ENCODE data around the gene GDF9. TPM values are rescaled to one million over a fixed set of nuclear protein-coding genes. Genes with fewer than 3 reads are reported as not detected.
A peak's percentile ranks its signal among the peaks of the same experiment; 100 is the strongest.

GDF9 gene
- total and polyA plus RNA-seq, 10 donors, result 0.17 to 0.59 (median 0.37) TPM; not detected in 3

- 17 to 33% (median 26%) methylated on average over 40 to 68 of the region's 68 CpGs for WGBS, 5 donors
These were observed 43.4 kb downstream of the GDF9 start for GRCh38 chr5:132822650-132823480.

DNA sequence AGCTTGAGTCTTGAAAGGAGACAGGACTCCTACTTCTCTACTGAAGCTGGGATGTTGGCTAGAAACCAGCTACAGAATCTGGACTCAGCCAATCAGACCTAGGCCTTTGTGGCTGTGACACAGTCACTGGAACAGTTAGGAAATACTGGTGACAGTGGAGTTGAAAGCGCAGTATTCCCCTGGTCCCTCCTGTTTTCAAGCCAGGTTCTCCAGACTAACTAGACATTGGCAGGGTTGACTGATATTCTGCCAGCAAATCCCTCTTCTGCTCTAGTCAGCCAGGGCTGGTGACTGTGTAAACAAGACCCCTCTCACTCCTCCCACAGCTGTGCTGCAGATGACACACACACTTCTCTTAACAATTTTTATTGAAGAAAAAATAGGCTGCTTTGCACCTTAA, 44.5 kb downstream of the GDF9 start:
- H3K4me1 ChIP-seq, result peaks cover 0 to 43% (median 32%) of the 10 kb centered on the region in 6 donors
- TF ChIP-seq, protein P1, sequence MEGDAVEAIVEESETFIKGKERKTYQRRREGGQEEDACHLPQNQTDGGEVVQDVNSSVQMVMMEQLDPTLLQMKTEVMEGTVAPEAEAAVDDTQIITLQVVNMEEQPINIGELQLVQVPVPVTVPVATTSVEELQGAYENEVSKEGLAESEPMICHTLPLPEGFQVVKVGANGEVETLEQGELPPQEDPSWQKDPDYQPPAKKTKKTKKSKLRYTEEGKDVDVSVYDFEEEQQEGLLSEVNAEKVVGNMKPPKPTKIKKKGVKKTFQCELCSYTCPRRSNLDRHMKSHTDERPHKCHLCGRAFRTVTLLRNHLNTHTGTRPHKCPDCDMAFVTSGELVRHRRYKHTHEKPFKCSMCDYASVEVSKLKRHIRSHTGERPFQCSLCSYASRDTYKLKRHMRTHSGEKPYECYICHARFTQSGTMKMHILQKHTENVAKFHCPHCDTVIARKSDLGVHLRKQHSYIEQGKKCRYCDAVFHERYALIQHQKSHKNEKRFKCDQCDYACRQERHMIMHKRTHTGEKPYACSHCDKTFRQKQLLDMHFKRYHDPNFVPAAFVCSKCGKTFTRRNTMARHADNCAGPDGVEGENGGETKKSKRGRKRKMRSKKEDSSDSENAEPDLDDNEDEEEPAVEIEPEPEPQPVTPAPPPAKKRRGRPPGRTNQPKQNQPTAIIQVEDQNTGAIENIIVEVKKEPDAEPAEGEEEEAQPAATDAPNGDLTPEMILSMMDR (IDR thresholded peaks at IDR 0.05 in 8 of 11, conservative IDR thresholded peaks at IDR 0.05 in 3 of 11), result no peak
- TF ChIP-seq POLR2AphosphoS5 (IDR thresholded peaks at IDR 0.05) (no peak), POLR2A (IDR thresholded peaks at IDR 0.05) (no peak)
- no peaks in the 10 kb centered on the region for H3K36me3 ChIP-seq
- no peak overlapping the region for H3K4me3 ChIP-seq
- 93 to 100% (median 96%) methylated on average over 1 of the region's 1 CpG for WGBS, 5 donors
- no peak overlapping the region for H3K27ac ChIP-seq
- no peak for DNase-seq
- peaks cover 0 to 79% (median 40%) of the 10 kb centered on the region in 7 donors for H3K27me3 ChIP-seq (replicated peaks in 1 of 7)
- intact Hi-C loops (cut with DNase I; ENCODE audit: low total_unique reads), result no loop called here
- no peaks in the 10 kb centered on the region for H3K9me3 ChIP-seq

More at GRCh38 chr5:132822650-132823480, 43.4 kb downstream of the GDF9 start:
- TF ChIP-seq, protein P1 (IDR thresholded peaks at IDR 0.05 in 8 of 11, conservative IDR thresholded peaks at IDR 0.05 in 3 of 11), result no peak
- TF ChIP-seq POLR2AphosphoS5 (IDR thresholded peaks at IDR 0.05), result peak in 2 of 3 donors; percentile 27 to 28
- intact Hi-C loops (cut with DNase I; ENCODE audit: low total_unique reads), result no loop called here
- Histone ChIP-seq H3K9me3 (no peaks in the 10 kb centered on the region), H3K27me3 (replicated peaks in 1 of 7) (peaks cover 0 to 89% (median 44%) of the 10 kb centered on the region in 7 donors), H3K4me1 (peaks cover 0 to 43% (median 32%) of the 10 kb centered on the region in 6 donors), H3K36me3 (no peaks in the 10 kb centered on the region), H3K27ac (no peak overlapping the region), H3K4me3 (peak overlapping the region in 6 of 8 donors; percentile 7 to 53 (median 16))
- no peak for DNase-seq

- 76 to 96% (median 89%) methylated on average over 3 of the region's 3 CpGs for WGBS, 5 donors
- TF ChIP-seq POLR2AphosphoS5 (IDR thresholded peaks at IDR 0.05) (no peak), POLR2A (IDR thresholded peaks at IDR 0.05) (no peak)
- TF ChIP-seq, protein P1 (IDR thresholded peaks at IDR 0.05 in 8 of 11, conservative IDR thresholded peaks at IDR 0.05 in 3 of 11), result no peak
- no peak overlapping the region for H3K27ac ChIP-seq
- no peaks in the 10 kb centered on the region for H3K36me3 ChIP-seq
- H3K4me1 ChIP-seq, result peaks cover 0 to 41% (median 30%) of the 10 kb centered on the region in 6 donors
- H3K27me3 ChIP-seq (replicated peaks in 1 of 7), result peaks cover 0 to 74% (median 39%) of the 10 kb centered on the region in 7 donors
- no peak for DNase-seq
- no peak overlapping the region for H3K4me3 ChIP-seq
- intact Hi-C loops (cut with DNase I; ENCODE audit: low total_unique reads), result no loop called here
- no peaks in the 10 kb centered on the region for H3K9me3 ChIP-seq
These were observed 44.9 kb downstream of the GDF9 start for GRCh38 chr5:132821350-132821749.

DNA sequence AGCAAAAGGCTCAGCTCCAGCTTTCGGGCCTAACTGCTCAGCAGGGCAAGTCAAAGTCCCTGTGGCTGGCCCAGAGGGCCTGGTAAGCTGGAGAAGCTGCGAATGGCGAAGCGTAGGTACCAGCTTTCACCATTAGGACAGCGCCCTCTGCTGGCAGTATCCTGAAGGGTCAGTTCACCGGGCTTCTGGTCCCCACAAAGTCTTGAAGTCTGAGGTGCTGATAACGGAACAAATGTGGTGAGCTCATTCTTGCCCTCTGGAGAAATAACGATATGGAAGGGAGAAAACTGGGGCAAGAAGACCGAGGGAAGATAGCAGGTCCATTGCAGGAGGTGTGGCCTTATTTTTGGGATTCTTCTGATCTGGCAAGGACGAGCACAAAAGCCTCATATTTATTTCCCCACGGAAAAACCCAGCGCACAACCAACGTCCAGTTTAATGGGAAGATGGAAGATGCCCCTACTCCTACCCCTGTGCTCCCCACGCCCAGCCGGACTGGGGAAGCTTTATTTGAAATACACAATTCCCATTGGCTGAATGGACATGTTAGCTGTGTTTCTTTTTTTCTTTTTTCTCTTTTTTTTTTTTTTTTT, 46.0 kb downstream of the GDF9 start:
- peaks cover 0 to 63% (median 29%) of the 10 kb centered on the region in 7 donors for H3K27me3 ChIP-seq (replicated peaks in 1 of 7)
- WGBS, 5 donors, result 23 to 32% (median 24%) methylated on average over 15 of the region's 15 CpGs
- intact Hi-C loops (cut with DNase I; ENCODE audit: low total_unique reads), result no loop called here
- H3K27ac ChIP-seq, result no peak overlapping the region
- H3K9me3 ChIP-seq, result no peaks in the 10 kb centered on the region
- H3K4me3 ChIP-seq, result peak overlapping the region in 2 of 8 donors; percentile 20 to 22
- peaks cover 0 to 30% (median 19%) of the 10 kb centered on the region in 6 donors for H3K4me1 ChIP-seq
- DNase-seq, result peak; percentile 95
- H3K36me3 ChIP-seq, result no peaks in the 10 kb centered on the region
- TF ChIP-seq, protein P1 (IDR thresholded peaks at IDR 0.05 in 8 of 11, conservative IDR thresholded peaks at IDR 0.05 in 3 of 11), result peak; percentile 71 to 93 (median 90)
- TF ChIP-seq POLR2AphosphoS5 (IDR thresholded peaks at IDR 0.05) (peak in 2 of 3 donors; percentile 15 to 22), POLR2A (IDR thresholded peaks at IDR 0.05) (no peak)
